Chondrocyte (in vitro differentiated cells): Measurements from ENCODE around the gene PLCH2. TPM values are rescaled to one million over a fixed set of nuclear protein-coding genes. Genes with fewer than 3 reads are reported as not detected.

Experiments
- DNase-seq: peaks from one replicate; pipeline ENCODE4 v3.0.0; 2021; ENCODE audit warnings: mixed read lengths, low spot score
- H3K27ac Mint-ChIP-seq: one replicate; pipeline ENCODE4 v1.8.0; 2021; ENCODE audit warnings: mild to moderate bottlenecking, moderate library complexity, mixed read lengths; ENCODE audit not compliant: unreplicated experiment
- H3K27me3 Mint-ChIP-seq: 2 replicates; pipeline ENCODE4 v1.8.0; 2021; ENCODE audit warnings: low read depth, mixed read lengths
- H3K36me3 Mint-ChIP-seq: 2 replicates; pipeline ENCODE4 v1.8.0; 2021; ENCODE audit warnings: low read depth, mixed read lengths
- H3K4me1 Mint-ChIP-seq: 2 replicates; pipeline ENCODE4 v1.8.0; 2021; ENCODE audit warnings: low read depth, mild to moderate bottlenecking, mixed read lengths
- H3K4me3 Mint-ChIP-seq: one replicate; pipeline ENCODE4 v1.8.0; 2021; ENCODE audit warnings: mild to moderate bottlenecking, moderate library complexity, mixed read lengths; ENCODE audit not compliant: unreplicated experiment
- H3K9me3 Mint-ChIP-seq: 2 replicates; pipeline ENCODE4 v1.8.0; 2021; ENCODE audit warnings: low read depth, mixed read lengths
- total RNA-seq: library from RNA; stranded (reverse); gene quantifications from 3 replicates; pipeline ENCODE4 v1.2.1, GENCODE V29; 2021
- TF ChIP-seq, protein P1 (sequence below): fragments of 200-600 bp; sonication (generic); IDR thresholded peaks from 2 replicates; pipeline ENCODE4 v1.5.0; 2021; ENCODE audit warnings: antibody characterized with exemption, mild to moderate bottlenecking, moderate library complexity

The PLCH2 gene
- total RNA-seq, 1 donor from 2014 or later = 2.4 TPM

DNA sequence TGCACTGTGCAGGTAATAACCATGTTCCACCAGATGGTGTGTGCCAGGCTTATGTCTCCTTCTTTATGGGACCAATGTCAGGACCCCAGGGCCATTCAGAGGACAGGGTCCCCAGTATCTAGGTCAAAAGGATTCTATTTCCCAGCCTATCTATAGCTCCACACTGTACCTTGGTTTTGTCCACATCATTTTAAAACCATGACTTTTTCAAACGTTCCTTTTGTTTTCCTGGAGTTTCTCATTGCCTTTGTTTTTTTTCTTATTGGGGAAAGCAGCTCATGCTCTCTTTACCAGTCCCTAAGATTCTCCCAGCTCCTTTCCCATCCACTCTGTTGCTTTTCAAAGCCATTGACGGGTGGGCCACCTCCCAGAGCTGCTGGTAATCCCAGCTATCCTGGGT is 12.6 kb downstream of the PLCH2 start:
- H3K9me3 Mint-ChIP-seq = peaks cover 15% of the 10 kb centered on the region
- no peak overlapping the region for H3K4me3 Mint-ChIP-seq
- peaks cover 8% of the 10 kb centered on the region for H3K36me3 Mint-ChIP-seq
- no peak for DNase-seq
- H3K27ac Mint-ChIP-seq = no peak overlapping the region
- TF ChIP-seq, protein P1, sequence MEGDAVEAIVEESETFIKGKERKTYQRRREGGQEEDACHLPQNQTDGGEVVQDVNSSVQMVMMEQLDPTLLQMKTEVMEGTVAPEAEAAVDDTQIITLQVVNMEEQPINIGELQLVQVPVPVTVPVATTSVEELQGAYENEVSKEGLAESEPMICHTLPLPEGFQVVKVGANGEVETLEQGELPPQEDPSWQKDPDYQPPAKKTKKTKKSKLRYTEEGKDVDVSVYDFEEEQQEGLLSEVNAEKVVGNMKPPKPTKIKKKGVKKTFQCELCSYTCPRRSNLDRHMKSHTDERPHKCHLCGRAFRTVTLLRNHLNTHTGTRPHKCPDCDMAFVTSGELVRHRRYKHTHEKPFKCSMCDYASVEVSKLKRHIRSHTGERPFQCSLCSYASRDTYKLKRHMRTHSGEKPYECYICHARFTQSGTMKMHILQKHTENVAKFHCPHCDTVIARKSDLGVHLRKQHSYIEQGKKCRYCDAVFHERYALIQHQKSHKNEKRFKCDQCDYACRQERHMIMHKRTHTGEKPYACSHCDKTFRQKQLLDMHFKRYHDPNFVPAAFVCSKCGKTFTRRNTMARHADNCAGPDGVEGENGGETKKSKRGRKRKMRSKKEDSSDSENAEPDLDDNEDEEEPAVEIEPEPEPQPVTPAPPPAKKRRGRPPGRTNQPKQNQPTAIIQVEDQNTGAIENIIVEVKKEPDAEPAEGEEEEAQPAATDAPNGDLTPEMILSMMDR = no peak
- H3K4me1 Mint-ChIP-seq = no peaks in the 10 kb centered on the region
- no peaks in the 10 kb centered on the region for H3K27me3 Mint-ChIP-seq

DNA sequence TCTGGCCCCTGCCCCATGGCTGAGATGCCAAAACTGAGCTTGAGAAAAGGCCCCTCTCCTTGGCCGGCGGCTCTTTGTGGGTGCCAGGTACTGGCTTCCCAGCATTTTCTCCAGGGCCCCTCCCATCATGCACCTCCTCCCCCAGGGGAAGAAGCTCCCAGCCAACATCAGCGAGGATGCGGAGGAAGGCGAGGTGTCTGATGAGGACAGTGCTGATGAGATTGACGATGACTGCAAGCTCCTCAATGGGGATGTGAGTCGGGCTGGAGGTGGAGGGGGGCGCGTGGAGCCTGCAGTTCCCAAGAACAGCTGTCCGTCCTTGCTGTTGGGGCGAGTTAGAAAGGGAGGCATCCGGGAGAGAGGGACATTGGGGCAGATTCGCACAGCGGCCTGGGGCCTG is 13.5 kb downstream of the PLCH2 start:
- H3K9me3 Mint-ChIP-seq = peaks cover 15% of the 10 kb centered on the region

DNA sequence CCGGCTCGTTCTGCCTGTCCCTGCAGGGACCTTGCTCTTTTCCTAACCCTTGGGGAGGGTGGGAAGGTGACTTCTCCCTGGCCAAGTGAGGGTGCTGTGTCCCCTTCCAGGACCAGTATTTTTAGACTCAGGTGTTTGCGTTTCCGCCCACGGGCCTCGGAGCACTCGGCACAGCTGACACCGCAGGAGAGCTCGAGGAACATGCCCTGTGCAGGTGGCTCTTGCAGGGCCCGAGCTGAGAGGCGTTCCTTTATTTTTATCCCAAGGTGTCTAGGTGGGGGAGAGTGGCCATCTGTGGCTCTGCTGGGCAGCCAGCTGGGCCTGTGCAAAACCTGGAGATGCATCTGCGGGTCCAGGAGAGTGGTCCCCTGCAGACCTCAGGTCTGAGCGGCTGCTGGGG is 16.0 kb downstream of the PLCH2 start:
- H3K27me3 Mint-ChIP-seq = no peaks in the 10 kb centered on the region
- peaks cover 8% of the 10 kb centered on the region for H3K36me3 Mint-ChIP-seq
- H3K9me3 Mint-ChIP-seq = peaks cover 15% of the 10 kb centered on the region
- TF ChIP-seq, protein P1 = no peak
- H3K4me3 Mint-ChIP-seq = no peak overlapping the region
- no peaks in the 10 kb centered on the region for H3K4me1 Mint-ChIP-seq
- H3K27ac Mint-ChIP-seq = no peak overlapping the region
- no peak for DNase-seq

More for the DNA sequence above, 13.5 kb downstream of the PLCH2 start:
- TF ChIP-seq, protein P1 = no peak
- Mint-ChIP-seq H3K36me3 (peaks cover 8% of the 10 kb centered on the region), H3K27ac (no peak overlapping the region), H3K4me3 (no peak overlapping the region), H3K4me1 (no peaks in the 10 kb centered on the region), H3K27me3 (no peaks in the 10 kb centered on the region)
- DNase-seq = no peak

DNA sequence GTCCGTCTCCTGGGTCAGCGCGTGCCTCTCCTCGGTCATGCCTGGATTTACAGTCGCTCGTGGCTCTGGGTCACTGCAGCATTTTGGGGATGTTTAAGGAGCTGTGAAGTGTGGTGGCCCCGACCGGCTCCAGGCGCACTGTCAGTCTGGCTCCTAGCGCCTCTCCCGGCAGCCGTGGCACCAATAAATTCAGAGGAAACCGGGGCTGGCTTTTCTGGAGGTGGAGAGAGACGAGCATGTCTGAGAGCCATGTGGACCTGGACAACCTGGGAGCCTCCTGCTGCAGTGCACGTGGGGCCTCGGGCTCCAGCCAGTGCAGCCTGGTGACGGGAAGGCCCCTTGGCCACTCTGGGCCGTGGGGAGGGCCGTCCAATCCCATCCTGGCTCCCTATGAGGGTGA is 17.1 kb downstream of the PLCH2 start:
- H3K27me3 Mint-ChIP-seq = no peaks in the 10 kb centered on the region
- no peak for DNase-seq
- peaks cover 6% of the 10 kb centered on the region for H3K36me3 Mint-ChIP-seq
- no peak overlapping the region for H3K27ac Mint-ChIP-seq
- no peaks in the 10 kb centered on the region for H3K4me1 Mint-ChIP-seq
- H3K9me3 Mint-ChIP-seq = peaks cover 9% of the 10 kb centered on the region
- H3K4me3 Mint-ChIP-seq = no peak overlapping the region
- TF ChIP-seq, protein P1 = no peak

DNA sequence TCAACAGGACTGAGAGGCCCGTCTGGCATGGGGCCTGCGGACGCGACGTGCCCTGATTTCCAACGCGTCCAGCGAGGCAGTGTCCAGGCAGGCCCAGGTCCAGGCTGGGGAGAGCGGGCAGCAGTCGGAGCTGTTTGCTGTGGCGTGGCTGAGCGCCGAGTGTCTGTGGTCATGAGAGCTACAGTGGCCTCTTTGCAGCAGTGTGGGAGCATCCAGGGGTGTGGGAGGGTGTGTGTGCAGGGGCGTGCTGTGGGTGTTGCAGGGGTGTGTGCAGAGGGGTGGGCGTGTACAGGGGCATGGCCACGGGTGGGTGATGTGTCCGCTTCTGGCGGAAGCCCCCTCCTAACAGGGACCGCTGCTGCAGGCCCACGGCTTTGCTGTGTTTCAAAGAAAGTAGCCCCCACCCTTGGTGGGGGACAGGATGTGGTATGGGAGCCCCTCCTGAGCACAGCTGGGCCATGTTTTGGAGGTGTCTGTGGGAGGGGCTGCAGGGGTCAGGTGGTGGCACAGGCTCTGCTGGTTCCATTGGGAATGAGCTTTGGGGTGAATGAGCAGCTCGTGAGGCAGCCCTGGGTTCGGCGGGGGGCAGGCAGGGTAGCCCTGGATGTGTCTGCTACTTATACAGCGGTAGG is 17.7 kb downstream of the PLCH2 start:
- Mint-ChIP-seq H3K27ac (no peak overlapping the region), H3K9me3 (peaks cover 4% of the 10 kb centered on the region), H3K36me3 (peaks cover 3% of the 10 kb centered on the region), H3K4me3 (no peak overlapping the region), H3K4me1 (no peaks in the 10 kb centered on the region), H3K27me3 (no peaks in the 10 kb centered on the region)
- DNase-seq = no peak
- TF ChIP-seq, protein P1 = no peak
